T-cell (primary cell): ENCODE results near the gene ACHE. TPM values are rescaled to one million over a fixed set of nuclear protein-coding genes. Genes with fewer than 3 reads are reported as not detected.
A peak's percentile ranks its signal among the peaks of the same experiment; 100 is the strongest.

Experiments used
- ATAC-seq, 4 experiments: fragments of 200-7000 bp in 3 of 4; fragments of 150-1000 bp in 1 of 4; cut with Tn5 transposase; replicated peaks in 1 of 4; 1 replicate in 3 of 4; 2 replicates in 1 of 4; pipeline ENCODE4 v1.10.0; 2021; ENCODE audit warnings: moderate library complexity in 3 of 4, mild to moderate bottlenecking in 2 of 4, moderate number of reproducible peaks in 1 of 4
- CTCF ChIA-PET, 2 donors: fragments of 300-600 bp; sonication (Branson Sonifier 250); formaldehyde crosslinking; loops; one replicate each; lab custom pipeline; 2022; ENCODE audit warnings: antibody characterized with exemption in 2 of 2; lab: Charles Lee
- POLR2A ChIA-PET, 2 donors: fragments of 300-600 bp; sonication (Branson Sonifier 250); formaldehyde crosslinking; loops; one replicate each; lab custom pipeline; 2022; ENCODE audit warnings: antibody characterized with exemption in 2 of 2; lab: Charles Lee
- DNase-seq, 35 experiments: peaks; one replicate each; pipeline versions ENCODE4 v3.0.0 to v3.0.0-alpha.2; 2013 to 2023
- H3K27ac ChIP-seq: one replicate; pipeline ENCODE4 v1.5.1; 2013; ENCODE audit warnings: low read length
- H3K27me3 ChIP-seq, 2 experiments: replicated peaks in 1 of 2; 1 replicate in 1 of 2; 2 replicates in 1 of 2; pipeline versions ENCODE4 v1.6.1 to v1.7.0; 2013; ENCODE audit warnings: low read length in 1 of 2, mixed read lengths in 1 of 2; ENCODE audit not compliant: control insufficient read depth in 2 of 2, insufficient read depth in 2 of 2; ENCODE audit errors: extremely low read depth in 1 of 2
- H3K36me3 ChIP-seq, 2 donors: 1 replicate in 1 of 2; 2 replicates in 1 of 2; pipeline versions ENCODE4 v1.6.1 to v1.7.0; 2013; ENCODE audit warnings: low read length in 1 of 2; ENCODE audit not compliant: control insufficient read depth in 2 of 2, insufficient read depth in 1 of 2; ENCODE audit errors: extremely low read depth in 1 of 2
- H3K4me1 ChIP-seq, 2 experiments: 1 replicate in 1 of 2; 2 replicates in 1 of 2; pipeline versions ENCODE4 v1.6.1 to v1.7.0; 2013; ENCODE audit warnings: low read length in 2 of 2, mixed read lengths in 1 of 2; ENCODE audit not compliant: insufficient read depth in 2 of 2, control insufficient read depth in 1 of 2; ENCODE audit errors: extremely low read depth in 1 of 2
- H3K4me3 ChIP-seq, 2 donors: 1 replicate in 1 of 2; 2 replicates in 1 of 2; pipeline versions ENCODE4 v1.5.1 to v1.7.0; 2013; ENCODE audit warnings: mild to moderate bottlenecking in 2 of 2, low read length in 1 of 2, moderate library complexity in 1 of 2; ENCODE audit not compliant: control insufficient read depth in 1 of 2; ENCODE audit errors: extremely low read depth in 1 of 2
- H3K9me3 ChIP-seq: 2 replicates; pipeline ENCODE4 v1.7.0; 2013
- H3K27ac Mint-ChIP-seq, 2 donors: one replicate each; pipeline ENCODE4 v1.8.0; 2020 to 2021; ENCODE audit warnings: mild to moderate bottlenecking in 2 of 2, mixed read lengths in 2 of 2
- H3K27me3 Mint-ChIP-seq, 2 donors: one replicate each; pipeline ENCODE4 v1.8.0; 2021 to 2022; ENCODE audit warnings: mixed read lengths in 2 of 2
- H3K36me3 Mint-ChIP-seq: one replicate; pipeline ENCODE4 v1.8.0; 2021; ENCODE audit warnings: mixed read lengths
- H3K4me1 Mint-ChIP-seq, 3 donors: one replicate each; pipeline ENCODE4 v1.8.0; 2020 to 2022; ENCODE audit warnings: mixed read lengths in 3 of 3, mild to moderate bottlenecking in 1 of 3
- H3K4me3 Mint-ChIP-seq, 3 donors: one replicate each; pipeline ENCODE4 v1.8.0; 2020 to 2022; ENCODE audit warnings: mild to moderate bottlenecking in 3 of 3, mixed read lengths in 3 of 3, moderate library complexity in 3 of 3
- H3K9me3 Mint-ChIP-seq, 3 donors: one replicate each; pipeline ENCODE4 v1.8.0; 2020 to 2022; ENCODE audit warnings: mixed read lengths in 3 of 3
- WGBS: methylation state at CpG from one replicate; pipeline ENCODE4 v1.1.5; 2013; ENCODE audit warnings: missing lambda C conversion rate; ENCODE audit not compliant: insufficient coverage; 5-methylcytosine and 5-hydroxymethylcytosine counted together
- total RNA-seq, 35 experiments: library from RNA in 6 of 35; stranded (reverse) in 6 of 35; fragments of 120-200 nt in 1 of 35; gene quantifications; one replicate each; pipeline versions ENCODE4 v1.2.1 to v1.2.4 and lab custom pipeline; 2013 to 2026

ACHE gene
- total RNA-seq, 5 donors from 2014 or later (not counting 1 experiment from before 2014, with no cell fraction given) = 0.13 to 0.84 (median 0.44) TPM

DNA sequence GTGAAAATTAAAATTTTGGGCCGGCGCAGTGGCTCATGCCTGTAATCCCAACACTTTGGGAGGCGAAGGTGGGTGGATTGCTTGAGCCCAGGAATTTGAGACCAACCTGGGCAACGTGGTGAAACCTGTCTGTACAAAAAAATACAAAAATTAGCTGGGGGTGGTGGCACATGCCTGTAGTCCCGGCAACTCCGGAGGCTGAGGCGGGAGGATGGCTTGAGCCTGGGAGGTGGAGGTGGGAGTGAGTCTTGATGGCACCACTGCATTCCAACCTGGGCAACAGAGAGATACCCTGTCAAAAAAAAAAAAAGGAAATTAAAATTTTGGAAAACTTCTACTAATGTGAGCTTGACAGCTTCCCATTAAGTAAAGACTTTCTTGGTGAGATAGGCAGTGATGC is 17.7 kb downstream of the ACHE start:
- H3K4me1 ChIP-seq = peaks cover 6 to 51% of the 10 kb centered on the region in 2 experiments
- 85% methylated on average over 5 of the region's 7 CpGs for WGBS
- peaks cover 15 to 45% of the 10 kb centered on the region in 2 donors for H3K36me3 ChIP-seq

DNA sequence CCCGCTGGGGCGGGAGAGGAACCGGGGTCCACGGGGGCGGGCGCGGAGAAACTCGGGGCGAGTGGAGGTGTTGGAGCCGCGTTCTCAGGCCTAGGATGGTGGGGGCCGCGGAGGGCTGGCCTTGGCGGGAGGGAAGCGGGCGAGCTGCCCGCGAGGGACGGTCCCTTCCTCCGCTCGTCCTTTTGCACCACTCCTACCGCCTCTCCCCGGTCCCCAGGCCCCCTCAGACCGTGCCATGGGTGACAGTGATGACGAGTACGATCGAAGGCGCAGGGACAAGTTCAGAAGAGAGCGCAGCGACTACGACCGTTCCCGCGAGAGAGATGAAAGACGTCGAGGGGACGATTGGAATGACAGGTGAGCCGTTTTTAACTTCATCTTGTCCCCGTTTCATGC is 20.3 kb downstream of the ACHE start:
- Mint-ChIP-seq H3K4me1 (peaks cover 54 to 59% (median 57%) of the 10 kb centered on the region in 3 donors), H3K27ac (peak overlapping the region; percentile 95 to 98), H3K4me3 (peak overlapping the region; percentile 92 to 98 (median 98)), H3K9me3 (no peaks in the 10 kb centered on the region), H3K27me3 (no peaks in the 10 kb centered on the region), H3K36me3 (peaks cover 25% of the 10 kb centered on the region)
- Histone ChIP-seq H3K36me3 (peaks cover 5 to 20% of the 10 kb centered on the region in 2 donors), H3K4me3 (peak overlapping the region; percentile 59 to 73), H3K9me3 (no peaks in the 10 kb centered on the region), H3K27ac (peak overlapping the region; percentile 93), H3K4me1 (peaks cover 6 to 51% of the 10 kb centered on the region in 2 experiments), H3K27me3 (no peaks in the 10 kb centered on the region)
- peak in 7 of 35 experiments; percentile 19 to 51 (median 32) for DNase-seq
- POLR2A ChIA-PET = interaction anchor here (0.6 to 1.8 kb wide), 4 partner anchors 14 to 76 kb away, joined by 5 to 21 read pairs (median 8); partner anchors contain the start of gene UFSP1 (in 2 of the 2)
- peak; percentile 8 to 28 (median 26) for ATAC-seq
- CTCF ChIA-PET = interaction anchor here in 1 of 2 donors (1.0 to 2.4 kb wide), 6 partner anchors 12 to 202 kb away, joined by 3 to 13 read pairs (median 6); partner anchors contain the start of genes POP7, SLC12A9 and UFSP1
- WGBS = under 1% methylated on average over 26 of the region's 39 CpGs

More for the DNA sequence above, 17.7 kb downstream of the ACHE start:
- H3K9me3 Mint-ChIP-seq = no peaks in the 10 kb centered on the region
- H3K36me3 Mint-ChIP-seq = peaks cover 39% of the 10 kb centered on the region
- H3K4me3 ChIP-seq = no peak overlapping the region
- no peaks in the 10 kb centered on the region for H3K27me3 Mint-ChIP-seq
- no peak for DNase-seq
- ChIA-PET POLR2A (interaction anchor here (0.6 kb wide), 2 partner anchors 203 to 339 kb away, joined by 3 read pairs; partner anchors contain the start of gene AGFG2 (in 1 of the 2)), CTCF (interaction anchor here (0.7 to 1.1 kb wide), 2 partner anchors 12 to 362 kb away, joined by 3 read pairs; partner anchors contain the start of gene UFSP1 (in 1 of the 2))
- peaks cover 60 to 66% (median 63%) of the 10 kb centered on the region in 3 donors for H3K4me1 Mint-ChIP-seq
- no peak overlapping the region for H3K27ac ChIP-seq
- no peaks in the 10 kb centered on the region for H3K9me3 ChIP-seq
- peak overlapping the region in 1 of 2 donors; percentile 41 for H3K27ac Mint-ChIP-seq
- ATAC-seq = no peak
- no peaks in the 10 kb centered on the region for H3K27me3 ChIP-seq
- H3K4me3 Mint-ChIP-seq = no peak overlapping the region

DNA sequence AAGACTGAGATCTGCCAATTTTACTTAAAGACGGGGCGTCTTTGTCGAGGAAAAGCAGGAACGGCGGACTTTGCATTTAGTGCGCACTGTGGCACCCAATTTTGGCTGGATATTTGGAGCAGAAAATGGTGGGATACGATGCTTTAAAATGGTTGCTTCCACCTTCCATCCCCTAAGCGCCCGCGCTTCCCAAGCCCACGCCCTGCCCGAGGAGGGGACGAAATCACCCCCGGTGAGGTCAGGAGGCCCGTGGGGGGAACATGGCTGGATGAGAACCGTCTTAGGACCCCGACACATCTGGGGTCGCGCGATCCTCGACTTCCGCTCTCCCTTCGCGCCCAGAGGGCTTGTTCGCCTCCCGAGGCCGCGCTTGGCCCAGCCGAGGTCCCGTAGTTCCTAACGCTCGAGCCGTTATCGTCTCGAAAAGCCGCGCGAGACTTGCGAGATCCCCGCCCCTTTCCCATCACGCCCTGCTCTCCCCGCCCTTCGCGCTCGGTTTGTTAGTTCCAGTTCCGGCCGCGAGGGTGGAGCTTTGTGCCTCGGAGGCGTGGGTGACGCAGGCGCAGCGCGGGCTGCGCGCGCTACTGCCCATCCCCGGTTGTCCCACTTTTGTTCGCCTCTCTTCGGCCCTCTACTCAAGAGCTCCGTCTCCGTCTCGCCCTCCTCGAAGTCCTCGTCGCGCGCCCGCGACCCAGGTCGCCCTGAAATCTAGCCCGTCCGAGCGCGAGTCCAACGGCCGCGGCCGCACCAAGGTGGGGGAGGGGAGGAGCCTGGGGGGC is 20.9 kb downstream of the ACHE start, which contains the start of gene SRRT:
SRRT (plus strand) TSS at position 527 of the 779 bp plus-strand sequence. CDS start 488 bp downstream, outside the sequence.
- Histone ChIP-seq H3K27me3 (no peaks in the 10 kb centered on the region), H3K4me3 (peak within 1 kb of the TSS; percentile 59 to 73), H3K36me3 (peaks cover 3 to 17% of the 10 kb centered on the region in 2 donors), H3K9me3 (no peaks in the 10 kb centered on the region), H3K4me1 (peaks cover 6 to 47% of the 10 kb centered on the region in 2 experiments), H3K27ac (peak within 1 kb of the TSS; percentile 93)
- H3K9me3 Mint-ChIP-seq = no peaks in the 10 kb centered on the region
- POLR2A ChIA-PET = interaction anchor here (0.6 to 1.8 kb wide), 6 partner anchors 10 to 239 kb away, joined by 3 to 21 read pairs (median 7); partner anchors contain the start of gene UFSP1 (in 2 of the 2)
- peak within 1 kb of the TSS; percentile 92 to 98 (median 98) for H3K4me3 Mint-ChIP-seq
- peak within 1 kb of the TSS; percentile 95 to 98 for H3K27ac Mint-ChIP-seq
- peak; percentile 95 to 99 (median 98) for DNase-seq
- H3K27me3 Mint-ChIP-seq = no peaks in the 10 kb centered on the region
- under 1% methylated on average over 54 of the region's 79 CpGs for WGBS
- CTCF ChIA-PET = interaction anchor here in 1 of 2 donors (1.0 to 2.4 kb wide), 6 partner anchors 12 to 203 kb away, joined by 3 to 13 read pairs (median 6); partner anchors contain the start of genes POP7, SLC12A9 and UFSP1
- H3K36me3 Mint-ChIP-seq = peaks cover 21% of the 10 kb centered on the region
- ATAC-seq = peak; percentile 95 to 98 (median 96)
- H3K4me1 Mint-ChIP-seq = peaks cover 48 to 55% (median 53%) of the 10 kb centered on the region in 3 donors

DNA sequence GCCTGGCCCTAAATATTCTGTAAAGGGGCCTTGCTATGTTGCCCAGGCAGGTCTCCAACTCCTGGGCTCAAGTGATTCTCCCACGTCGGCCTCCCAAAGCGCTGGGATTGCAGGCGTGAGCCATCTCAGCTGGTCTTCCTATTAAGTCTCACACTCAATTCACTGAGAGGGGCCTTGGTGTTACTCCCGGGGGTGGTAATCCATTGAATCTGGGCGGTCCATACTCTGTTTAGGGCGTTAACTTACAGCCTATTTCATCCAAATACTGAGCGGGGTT is 21.4 kb downstream of the ACHE start:
- ChIA-PET POLR2A (no interaction called here), CTCF (interaction anchor here in 1 of 2 donors (1.6 to 2.4 kb wide), 2 partner anchors 22 to 168 kb away, joined by 6 to 8 read pairs; partner anchors contain the start of genes POP7 and SLC12A9)
- peak overlapping the region; percentile 59 to 73 for H3K4me3 ChIP-seq
- H3K27ac ChIP-seq = peak overlapping the region; percentile 93
- DNase-seq (no peak), ATAC-seq (peak in 1 of 4 experiments; percentile 3)
- Mint-ChIP-seq H3K36me3 (peaks cover 19% of the 10 kb centered on the region), H3K27ac (peak overlapping the region; percentile 95 to 98), H3K9me3 (no peaks in the 10 kb centered on the region), H3K27me3 (no peaks in the 10 kb centered on the region), H3K4me3 (peak overlapping the region; percentile 92 to 98 (median 98)), H3K4me1 (peaks cover 44 to 50% (median 48%) of the 10 kb centered on the region in 3 donors)
- peaks cover 6 to 45% of the 10 kb centered on the region in 2 experiments for H3K4me1 ChIP-seq
- H3K36me3 ChIP-seq = peaks cover 0 to 14% of the 10 kb centered on the region in 2 donors
- H3K27me3 ChIP-seq = no peaks in the 10 kb centered on the region
- H3K9me3 ChIP-seq = no peaks in the 10 kb centered on the region
- WGBS = 64% methylated on average over 3 of the region's 8 CpGs

DNA sequence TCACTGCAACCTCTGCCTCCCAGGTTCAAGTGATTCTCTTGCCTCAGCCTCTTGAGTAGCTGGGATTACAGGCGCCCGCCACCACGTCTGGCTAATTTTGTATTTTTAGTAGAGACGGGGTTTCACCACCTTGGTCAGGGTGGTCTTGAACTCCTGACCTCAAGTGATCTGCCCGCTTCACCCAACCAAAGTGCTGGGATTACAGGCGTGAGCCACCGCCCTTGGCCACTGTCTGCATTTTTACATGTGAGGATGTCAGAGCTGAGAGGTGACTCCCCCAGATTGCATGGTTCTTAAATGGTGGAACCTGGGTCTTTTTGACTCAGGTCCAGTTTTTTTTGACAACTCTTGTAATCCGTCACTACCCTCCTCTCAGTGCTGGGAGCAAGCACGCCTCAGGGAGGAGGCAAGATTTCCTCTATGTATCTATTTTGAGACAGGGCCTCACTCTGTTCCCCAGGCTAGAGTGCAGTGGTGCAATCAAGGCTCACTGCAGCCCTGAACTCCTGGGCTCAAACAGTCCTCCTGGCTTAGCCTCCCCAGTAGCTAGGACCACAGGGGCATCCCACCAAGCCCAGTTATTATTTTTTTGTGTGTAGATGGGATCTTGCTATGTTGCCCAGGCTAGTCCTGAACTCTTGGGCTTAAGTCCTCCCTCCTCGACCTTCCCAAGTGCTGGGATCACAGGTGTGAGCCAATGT is 21.9 kb downstream of the ACHE start:
- ATAC-seq (no peak), DNase-seq (no peak)
- Mint-ChIP-seq H3K36me3 (peaks cover 19% of the 10 kb centered on the region), H3K9me3 (no peaks in the 10 kb centered on the region), H3K27ac (peak overlapping the region; percentile 95 to 98), H3K27me3 (no peaks in the 10 kb centered on the region), H3K4me1 (peaks cover 39 to 45% (median 43%) of the 10 kb centered on the region in 3 donors), H3K4me3 (peak overlapping the region; percentile 92 to 98 (median 98))
- ChIA-PET POLR2A (no interaction called here), CTCF (interaction anchor here in 1 of 2 donors (1.6 to 2.4 kb wide), 2 partner anchors 21 to 168 kb away, joined by 6 to 8 read pairs; partner anchors contain the start of genes POP7 and SLC12A9)
- 95% methylated on average over 8 of the region's 10 CpGs for WGBS
- Histone ChIP-seq H3K36me3 (peaks cover 0 to 12% of the 10 kb centered on the region in 2 donors), H3K9me3 (no peaks in the 10 kb centered on the region), H3K27me3 (no peaks in the 10 kb centered on the region), H3K4me3 (peak overlapping the region in 1 of 2 donors; percentile 73), H3K27ac (peak overlapping the region; percentile 93), H3K4me1 (peaks cover 6 to 40% of the 10 kb centered on the region in 2 experiments)
